ENCODE results near the gene CEACAM18.

GRCh38 chr19:51462681-51463080 lies 15.7 kb upstream of the CEACAM18 start:
- no peak for TF ChIP-seq CTCF (IDR thresholded peaks at IDR 0.05; ENCODE audit: low read depth, low read length, poor library complexity, severe bottlenecking)
- TF ChIP-seq EZH2phosphoT487 (IDR thresholded peaks at IDR 0.05; ENCODE audit: borderline replicate concordance, low read length): no peak

Measured in DOHH2 (cell line).